SK-N-SH treated with all-trans-retinoic acid at 6 μM for 48 hours (cell line): ENCODE measurements around the gene RASSF1.

Experiments used
- ATAC-seq: fragments of 200-7000 bp; cut with Tn5 transposase; 3 replicates; pipeline ENCODE4 v1.9.1; 2020; ENCODE audit warnings: mild to moderate bottlenecking, moderate library complexity
- CSDC2 ChIP-seq: fragments of 250-450 bp; sonication (Bioruptor Pico); IDR thresholded peaks from 2 replicates; pipeline ENCODE4 v1.5.0; 2020; ENCODE audit warnings: mild to moderate bottlenecking, moderate library complexity
- ESRRG ChIP-seq: fragments of 250-450 bp; sonication (Bioruptor Pico); IDR thresholded peaks from 2 replicates; pipeline ENCODE4 v1.6.1; 2021; ENCODE audit warnings: mild to moderate bottlenecking
- GLIS3 ChIP-seq: fragments of 250-450 bp; sonication (Bioruptor Pico); IDR thresholded peaks from 2 replicates; pipeline ENCODE4 v1.5.0; 2020; ENCODE audit warnings: mild to moderate bottlenecking, moderate library complexity
- ISL1 ChIP-seq: fragments of 250-450 bp; sonication (Bioruptor Pico); IDR thresholded peaks from 2 replicates; pipeline ENCODE4 v2.1.2; 2022; ENCODE audit warnings: mild to moderate bottlenecking, moderate library complexity
- OSR1 ChIP-seq: fragments of 250-450 bp; sonication (Bioruptor Pico); IDR thresholded peaks from 2 replicates; pipeline ENCODE4 v1.8.0; 2022; ENCODE audit warnings: moderate library complexity, mild to moderate bottlenecking, inconsistent platforms
- PATZ1 ChIP-seq: fragments of 250-450 bp; sonication (Bioruptor Pico); IDR thresholded peaks from 2 replicates; pipeline ENCODE4 v1.8.0; 2020; ENCODE audit warnings: mild to moderate bottlenecking, moderate library complexity, borderline replicate concordance
- PPARA ChIP-seq: fragments of 250-450 bp; sonication (Bioruptor Pico); IDR thresholded peaks from 2 replicates; pipeline ENCODE4 v1.5.0; 2020; ENCODE audit warnings: mild to moderate bottlenecking, borderline replicate concordance
- RARB ChIP-seq: fragments of 250-450 bp; sonication (Bioruptor Pico); IDR thresholded peaks from 2 replicates; pipeline ENCODE4 v1.8.0; 2021; ENCODE audit warnings: mild to moderate bottlenecking, moderate library complexity
- SNAI2 ChIP-seq: fragments of 250-450 bp; sonication (Bioruptor Pico); IDR thresholded peaks from 2 replicates; pipeline ENCODE4 v1.5.0; 2020; ENCODE audit warnings: mild to moderate bottlenecking, moderate library complexity
- ZC3H10 ChIP-seq: fragments of 250-450 bp; sonication (Bioruptor Pico); IDR thresholded peaks from 2 replicates; pipeline ENCODE4 v1.5.1; 2021; ENCODE audit warnings: mild to moderate bottlenecking, moderate library complexity
- ZNF565 ChIP-seq: fragments of 450-650 bp; formaldehyde crosslinking; conservative IDR thresholded peaks from 2 replicates; pipeline ENCODE4 v1.5.0; 2020; ENCODE audit warnings: low read depth, mild to moderate bottlenecking, moderate library complexity
- TF ChIP-seq, protein P1 (sequence below): fragments of 250-450 bp; sonication (Bioruptor Pico); IDR thresholded peaks from 2 replicates; pipeline ENCODE4 v1.8.0; 2021; ENCODE audit warnings: low read depth, mild to moderate bottlenecking, moderate library complexity, borderline replicate concordance
- TF ChIP-seq, protein P2 (sequence below): fragments of 250-450 bp; sonication (Bioruptor Pico); IDR thresholded peaks from 2 replicates; pipeline ENCODE4 v1.5.1; 2021; ENCODE audit warnings: mild to moderate bottlenecking, moderate library complexity
- TF ChIP-seq, protein P3 (sequence below): fragments of 250-450 bp; sonication (Bioruptor Pico); IDR thresholded peaks from 2 replicates; pipeline ENCODE4 v1.5.0; 2020; ENCODE audit warnings: mild to moderate bottlenecking, moderate library complexity

Gene RASSF1

DNA sequence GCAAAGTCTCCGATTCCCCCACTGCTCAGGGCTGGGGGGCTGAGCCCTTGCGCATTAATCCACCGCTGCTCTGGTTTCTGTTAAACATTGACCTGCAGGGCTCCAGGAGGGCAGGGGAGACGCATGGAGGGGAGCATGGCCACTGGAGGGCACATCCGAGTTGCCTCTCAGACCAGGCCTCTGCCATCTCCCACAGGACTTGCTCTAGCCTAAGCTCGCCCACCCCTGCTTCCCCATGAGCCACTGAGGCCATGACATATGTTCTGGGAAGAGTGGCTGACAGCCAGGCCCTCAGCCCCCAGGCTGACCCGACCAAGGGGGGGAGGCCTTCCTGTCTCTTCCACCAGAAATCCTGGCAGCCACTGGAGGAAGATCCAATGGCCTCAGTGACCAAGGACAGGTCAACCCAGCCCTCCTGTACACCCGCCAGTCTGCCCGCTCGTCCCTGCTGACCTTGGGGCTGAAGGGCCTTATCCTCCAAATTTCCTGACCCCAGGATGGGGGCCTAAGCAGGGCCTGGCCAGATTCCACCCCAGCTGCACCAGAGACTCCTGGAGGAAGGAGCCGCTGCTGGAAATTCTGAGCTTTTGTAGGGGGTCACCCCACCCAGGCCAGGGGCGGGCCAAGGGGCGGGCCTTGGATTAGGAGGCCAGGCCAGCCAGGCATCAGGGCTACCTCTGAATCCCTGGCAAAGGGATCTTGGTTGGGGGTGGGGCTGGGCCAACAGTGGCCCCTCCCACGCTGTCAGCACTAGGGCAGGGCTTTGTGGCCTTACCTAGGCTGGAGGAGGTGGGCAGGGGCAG lies 37.4 kb downstream of the RASSF1 start, which contains the start of gene HYAL1:
Gene HYAL1, minus strand, starts transcription at position 562 of the 803 bp plus-strand sequence. CDS start 618 bp downstream, outside the sequence.
- TF ChIP-seq OSR1 (CRISPR knock-in tag) (no peak), PATZ1 (CRISPR knock-in tag) (no peak), PPARA (CRISPR knock-in tag) (no peak)
- TF ChIP-seq, protein P1, sequence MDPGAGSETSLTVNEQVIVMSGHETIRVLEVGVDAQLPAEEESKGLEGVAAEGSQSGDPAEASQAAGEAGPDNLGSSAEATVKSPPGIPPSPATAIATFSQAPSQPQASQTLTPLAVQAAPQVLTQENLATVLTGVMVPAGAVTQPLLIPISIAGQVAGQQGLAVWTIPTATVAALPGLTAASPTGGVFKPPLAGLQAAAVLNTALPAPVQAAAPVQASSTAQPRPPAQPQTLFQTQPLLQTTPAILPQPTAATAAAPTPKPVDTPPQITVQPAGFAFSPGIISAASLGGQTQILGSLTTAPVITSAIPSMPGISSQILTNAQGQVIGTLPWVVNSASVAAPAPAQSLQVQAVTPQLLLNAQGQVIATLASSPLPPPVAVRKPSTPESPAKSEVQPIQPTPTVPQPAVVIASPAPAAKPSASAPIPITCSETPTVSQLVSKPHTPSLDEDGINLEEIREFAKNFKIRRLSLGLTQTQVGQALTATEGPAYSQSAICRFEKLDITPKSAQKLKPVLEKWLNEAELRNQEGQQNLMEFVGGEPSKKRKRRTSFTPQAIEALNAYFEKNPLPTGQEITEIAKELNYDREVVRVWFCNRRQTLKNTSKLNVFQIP (CRISPR knock-in tag) = no peak
- TF ChIP-seq, protein P2, sequence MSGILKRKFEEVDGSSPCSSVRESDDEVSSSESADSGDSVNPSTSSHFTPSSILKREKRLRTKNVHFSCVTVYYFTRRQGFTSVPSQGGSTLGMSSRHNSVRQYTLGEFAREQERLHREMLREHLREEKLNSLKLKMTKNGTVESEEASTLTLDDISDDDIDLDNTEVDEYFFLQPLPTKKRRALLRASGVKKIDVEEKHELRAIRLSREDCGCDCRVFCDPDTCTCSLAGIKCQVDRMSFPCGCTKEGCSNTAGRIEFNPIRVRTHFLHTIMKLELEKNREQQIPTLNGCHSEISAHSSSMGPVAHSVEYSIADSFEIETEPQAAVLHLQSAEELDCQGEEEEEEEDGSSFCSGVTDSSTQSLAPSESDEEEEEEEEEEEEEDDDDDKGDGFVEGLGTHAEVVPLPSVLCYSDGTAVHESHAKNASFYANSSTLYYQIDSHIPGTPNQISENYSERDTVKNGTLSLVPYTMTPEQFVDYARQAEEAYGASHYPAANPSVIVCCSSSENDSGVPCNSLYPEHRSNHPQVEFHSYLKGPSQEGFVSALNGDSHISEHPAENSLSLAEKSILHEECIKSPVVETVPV = no peak
- no peak for ATAC-seq

GRCh38 chr3:50302095-50303012 lies 38.3 kb downstream of the RASSF1 start:
- ATAC-seq = no peak
- TF ChIP-seq RARB (CRISPR knock-in tag) = no peak
- no peak for TF ChIP-seq ISL1 (CRISPR knock-in tag)

DNA sequence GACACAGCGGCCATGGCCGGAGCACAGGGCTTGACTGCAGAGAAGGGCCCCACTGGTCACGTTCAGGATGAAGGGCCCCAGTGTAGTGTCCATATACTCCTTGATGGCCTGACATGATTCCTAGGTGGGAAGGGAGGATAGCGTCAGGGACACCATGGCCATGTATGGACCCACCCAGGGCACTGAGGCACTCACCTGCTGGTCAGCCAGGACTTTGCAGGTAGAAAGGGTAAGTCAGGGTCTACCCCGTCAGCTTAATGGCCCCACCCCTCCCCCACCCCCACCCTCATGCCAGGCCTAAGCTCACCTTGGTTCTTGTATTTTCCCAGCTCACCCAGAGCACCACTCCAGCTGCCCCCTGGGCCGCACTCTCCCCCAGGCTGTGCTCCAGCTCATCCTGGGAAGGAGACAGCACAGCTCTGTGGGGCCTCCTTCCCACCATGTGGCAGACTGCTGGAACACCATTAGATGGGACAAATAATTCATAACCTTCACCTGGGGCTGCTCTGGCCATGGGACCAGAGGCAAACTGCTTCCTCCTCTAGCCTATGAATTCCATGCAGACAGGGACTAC lies 39.9 kb downstream of the RASSF1 start:
- ATAC-seq = no peak
- TF ChIP-seq ZC3H10 (no peak), ZNF565 (no peak), PPARA (CRISPR knock-in tag) (no peak), CSDC2 (no peak), GLIS3 (CRISPR knock-in tag) (no peak), ESRRG (CRISPR knock-in tag) (no peak)
- TF ChIP-seq, protein P2 = no peak
- TF ChIP-seq, protein P3, sequence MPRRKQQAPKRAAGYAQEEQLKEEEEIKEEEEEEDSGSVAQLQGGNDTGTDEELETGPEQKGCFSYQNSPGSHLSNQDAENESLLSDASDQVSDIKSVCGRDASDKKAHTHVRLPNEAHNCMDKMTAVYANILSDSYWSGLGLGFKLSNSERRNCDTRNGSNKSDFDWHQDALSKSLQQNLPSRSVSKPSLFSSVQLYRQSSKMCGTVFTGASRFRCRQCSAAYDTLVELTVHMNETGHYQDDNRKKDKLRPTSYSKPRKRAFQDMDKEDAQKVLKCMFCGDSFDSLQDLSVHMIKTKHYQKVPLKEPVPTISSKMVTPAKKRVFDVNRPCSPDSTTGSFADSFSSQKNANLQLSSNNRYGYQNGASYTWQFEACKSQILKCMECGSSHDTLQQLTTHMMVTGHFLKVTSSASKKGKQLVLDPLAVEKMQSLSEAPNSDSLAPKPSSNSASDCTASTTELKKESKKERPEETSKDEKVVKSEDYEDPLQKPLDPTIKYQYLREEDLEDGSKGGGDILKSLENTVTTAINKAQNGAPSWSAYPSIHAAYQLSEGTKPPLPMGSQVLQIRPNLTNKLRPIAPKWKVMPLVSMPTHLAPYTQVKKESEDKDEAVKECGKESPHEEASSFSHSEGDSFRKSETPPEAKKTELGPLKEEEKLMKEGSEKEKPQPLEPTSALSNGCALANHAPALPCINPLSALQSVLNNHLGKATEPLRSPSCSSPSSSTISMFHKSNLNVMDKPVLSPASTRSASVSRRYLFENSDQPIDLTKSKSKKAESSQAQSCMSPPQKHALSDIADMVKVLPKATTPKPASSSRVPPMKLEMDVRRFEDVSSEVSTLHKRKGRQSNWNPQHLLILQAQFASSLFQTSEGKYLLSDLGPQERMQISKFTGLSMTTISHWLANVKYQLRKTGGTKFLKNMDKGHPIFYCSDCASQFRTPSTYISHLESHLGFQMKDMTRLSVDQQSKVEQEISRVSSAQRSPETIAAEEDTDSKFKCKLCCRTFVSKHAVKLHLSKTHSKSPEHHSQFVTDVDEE (CRISPR knock-in tag) = no peak

GRCh38 chr3:50299929-50300680 lies 40.5 kb downstream of the RASSF1 start:
- TF ChIP-seq OSR1 (CRISPR knock-in tag) (no peak), ISL1 (CRISPR knock-in tag) (no peak), RARB (CRISPR knock-in tag) (no peak), SNAI2 (CRISPR knock-in tag) (no peak)
- ATAC-seq = no peak
